Gastrocnemius medialis (tissue), 4 donors: ENCODE results near the gene MARCHF10.

ENCODE experiments used
- POLR2A ChIP-seq, 2 donors: fragments of 450-650 bp; IDR thresholded peaks; one replicate each; pipeline ENCODE4 v1.6.1; 2017; ENCODE audit warnings: antibody characterized with exemption in 2 of 2, mild to moderate bottlenecking in 2 of 2, moderate library complexity in 2 of 2
- TF ChIP-seq, protein P1 (sequence below), 5 experiments: fragments of 450-650 bp in 3 of 5; fragments of 200-600 bp in 2 of 5; sonication (generic) in 2 of 5; IDR thresholded peaks in 4 of 5; conservative IDR thresholded peaks in 1 of 5; 1 replicate in 4 of 5; 2 replicates in 1 of 5; pipeline ENCODE4 v1.5.1; 2016 to 2019; ENCODE audit warnings: antibody characterized with exemption in 5 of 5, mild to moderate bottlenecking in 3 of 5, moderate library complexity in 3 of 5

DNA sequence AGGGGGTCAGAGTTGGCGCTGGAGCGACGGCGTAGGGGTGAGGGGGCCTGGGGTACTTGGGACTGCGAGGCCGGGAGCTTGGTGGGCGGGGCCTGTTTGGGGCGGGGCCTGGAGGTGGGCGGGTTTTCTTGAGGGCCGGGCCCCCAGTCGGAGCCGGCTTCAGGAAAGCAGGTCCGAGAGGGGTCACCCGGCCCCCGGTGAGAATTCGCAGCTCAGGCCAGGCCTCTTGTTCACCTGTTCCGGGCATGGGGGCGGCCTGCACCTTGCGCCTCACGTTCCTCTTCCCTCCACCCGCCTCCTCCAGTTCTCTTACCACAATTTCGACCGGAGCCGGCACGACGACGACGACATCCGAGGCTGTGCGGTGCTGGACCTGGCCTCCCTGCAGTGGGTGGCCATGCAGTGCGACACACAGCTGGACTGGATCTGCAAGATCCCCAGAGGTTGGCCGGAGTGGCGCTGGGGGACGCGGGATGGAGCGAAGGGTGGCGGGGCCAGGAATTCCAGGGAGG, 128.2 kb downstream of the MARCHF10 start:
- TF ChIP-seq, protein P1, sequence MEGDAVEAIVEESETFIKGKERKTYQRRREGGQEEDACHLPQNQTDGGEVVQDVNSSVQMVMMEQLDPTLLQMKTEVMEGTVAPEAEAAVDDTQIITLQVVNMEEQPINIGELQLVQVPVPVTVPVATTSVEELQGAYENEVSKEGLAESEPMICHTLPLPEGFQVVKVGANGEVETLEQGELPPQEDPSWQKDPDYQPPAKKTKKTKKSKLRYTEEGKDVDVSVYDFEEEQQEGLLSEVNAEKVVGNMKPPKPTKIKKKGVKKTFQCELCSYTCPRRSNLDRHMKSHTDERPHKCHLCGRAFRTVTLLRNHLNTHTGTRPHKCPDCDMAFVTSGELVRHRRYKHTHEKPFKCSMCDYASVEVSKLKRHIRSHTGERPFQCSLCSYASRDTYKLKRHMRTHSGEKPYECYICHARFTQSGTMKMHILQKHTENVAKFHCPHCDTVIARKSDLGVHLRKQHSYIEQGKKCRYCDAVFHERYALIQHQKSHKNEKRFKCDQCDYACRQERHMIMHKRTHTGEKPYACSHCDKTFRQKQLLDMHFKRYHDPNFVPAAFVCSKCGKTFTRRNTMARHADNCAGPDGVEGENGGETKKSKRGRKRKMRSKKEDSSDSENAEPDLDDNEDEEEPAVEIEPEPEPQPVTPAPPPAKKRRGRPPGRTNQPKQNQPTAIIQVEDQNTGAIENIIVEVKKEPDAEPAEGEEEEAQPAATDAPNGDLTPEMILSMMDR (IDR thresholded peaks at IDR 0.05 in 4 of 5, conservative IDR thresholded peaks at IDR 0.05 in 1 of 5) = no peak
- no peak for TF ChIP-seq POLR2A (IDR thresholded peaks at IDR 0.05)
